ENCODE results near the gene LPIN1.
"Not testable (repeated sequence)": the region's sequence is repeated elsewhere in the genome, so short reads cannot be mapped to it uniquely, and the experiment has no call there.

The LPIN1 gene

GRCh38 chr2:11758647-11759046 lies 12.2 kb downstream of the LPIN1 start:
- H3K4me3 ChIP-seq (ENCODE audit: low read length) = no peak overlapping the region
- no peak overlapping the region for H3K27ac ChIP-seq (ENCODE audit: low read length)
- no peak overlapping the region for H2AFZ ChIP-seq (ENCODE audit: low read depth, low read length)
- H4K20me1 ChIP-seq (ENCODE audit: insufficient read depth, low read length) = peaks cover 29% of the 10 kb centered on the region
- no peaks in the 10 kb centered on the region for H3K27me3 ChIP-seq (ENCODE audit: low read depth, low read length)
- peaks cover 14% of the 10 kb centered on the region for H3K36me3 ChIP-seq (replicated peaks; ENCODE audit: low read depth, low read length)
- TF ChIP-seq CTCF (IDR thresholded peaks at IDR 0.05; ENCODE audit: low read depth, low read length) (no peak), EZH2phosphoT487 (IDR thresholded peaks at IDR 0.05; ENCODE audit: low read depth) (no peak)
- H3K4me2 ChIP-seq (ENCODE audit: low read length) = no peak overlapping the region
- H3K9ac ChIP-seq (ENCODE audit: low read length) = no peak overlapping the region
- H3K4me1 ChIP-seq (ENCODE audit: low read length) = peaks cover 32% of the 10 kb centered on the region
- peaks cover 7% of the 10 kb centered on the region for H3K79me2 ChIP-seq (ENCODE audit: low read length)
- no peaks in the 10 kb centered on the region for H3K9me3 ChIP-seq (ENCODE audit: insufficient read depth, low read length)

GRCh38 chr2:11759182-11759975 lies 12.9 kb downstream of the LPIN1 start:
- Histone ChIP-seq H3K36me3 (replicated peaks; ENCODE audit: low read depth, low read length) (peaks cover 16% of the 10 kb centered on the region), H3K4me1 (ENCODE audit: low read length) (peaks cover 24% of the 10 kb centered on the region), H4K20me1 (ENCODE audit: insufficient read depth, low read length) (peaks cover 24% of the 10 kb centered on the region)
- not testable (repeated sequence) for H3K4me2 ChIP-seq (ENCODE audit: low read length); H3K9ac ChIP-seq (ENCODE audit: low read length); H3K27ac ChIP-seq (ENCODE audit: low read length); H3K79me2 ChIP-seq (ENCODE audit: low read length); H3K4me3 ChIP-seq (ENCODE audit: low read length); H3K27me3 ChIP-seq (ENCODE audit: low read depth, low read length); H3K9me3 ChIP-seq (ENCODE audit: insufficient read depth, low read length); H2AFZ ChIP-seq (ENCODE audit: low read depth, low read length)

GRCh38 chr2:11761259-11761658 lies 14.8 kb downstream of the LPIN1 start:
- TF ChIP-seq EZH2phosphoT487 (IDR thresholded peaks at IDR 0.05; ENCODE audit: low read depth) (no peak), CTCF (IDR thresholded peaks at IDR 0.05; ENCODE audit: low read depth, low read length) (no peak)
- no peaks in the 10 kb centered on the region for H3K27me3 ChIP-seq (ENCODE audit: low read depth, low read length)
- H3K79me2 ChIP-seq (ENCODE audit: low read length) = no peaks in the 10 kb centered on the region

GRCh38 chr2:11762031-11762430 lies 15.6 kb downstream of the LPIN1 start:
- Histone ChIP-seq H3K4me1 (ENCODE audit: low read length) (peaks cover 5% of the 10 kb centered on the region; the same call in 1 of the 2 replicates), H3K27me3 (ENCODE audit: low read depth, low read length) (no peaks in the 10 kb centered on the region), H3K36me3 (replicated peaks; ENCODE audit: low read depth, low read length) (peaks cover 30% of the 10 kb centered on the region), H3K79me2 (ENCODE audit: low read length) (no peaks in the 10 kb centered on the region), H3K27ac (ENCODE audit: low read length) (no peak overlapping the region), H3K4me2 (ENCODE audit: low read length) (no peak overlapping the region), H3K9ac (ENCODE audit: low read length) (no peak overlapping the region), H3K4me3 (ENCODE audit: low read length) (no peak overlapping the region), H3K9me3 (ENCODE audit: insufficient read depth, low read length) (no peaks in the 10 kb centered on the region), H4K20me1 (ENCODE audit: insufficient read depth, low read length) (peaks cover 22% of the 10 kb centered on the region), H2AFZ (ENCODE audit: low read depth, low read length) (no peak overlapping the region)
- TF ChIP-seq EZH2phosphoT487 (IDR thresholded peaks at IDR 0.05; ENCODE audit: low read depth) = no peak
- no peak for TF ChIP-seq CTCF (IDR thresholded peaks at IDR 0.05; ENCODE audit: low read depth, low read length)

More at GRCh38 chr2:11761259-11761658, 14.8 kb downstream of the LPIN1 start:
- H4K20me1 ChIP-seq (ENCODE audit: insufficient read depth, low read length) = peaks cover 22% of the 10 kb centered on the region
- H3K9me3 ChIP-seq (ENCODE audit: insufficient read depth, low read length) = no peaks in the 10 kb centered on the region
- H3K27ac ChIP-seq (ENCODE audit: low read length) = no peak overlapping the region
- peaks cover 23% of the 10 kb centered on the region for H3K36me3 ChIP-seq (replicated peaks; ENCODE audit: low read depth, low read length)
- peaks cover 8% of the 10 kb centered on the region; the same call in 1 of the 2 replicates for H3K4me1 ChIP-seq (ENCODE audit: low read length)
- H3K4me2 ChIP-seq (ENCODE audit: low read length) = no peak overlapping the region
- no peak overlapping the region for H3K4me3 ChIP-seq (ENCODE audit: low read length)
- no peak overlapping the region for H2AFZ ChIP-seq (ENCODE audit: low read depth, low read length)
- no peak overlapping the region for H3K9ac ChIP-seq (ENCODE audit: low read length)

All from OCI-LY3 (cell line).